Vagina (tissue), 2 donors: ENCODE results near the gene TAS2R46.

Source experiments
- CTCF ChIP-seq, 3 experiments: fragments of 450-650 bp in 2 of 3; fragments of 200-600 bp in 1 of 3; sonication (generic) in 1 of 3; IDR thresholded peaks; one replicate each; pipeline ENCODE4 v1.5.1; 2017 to 2019; ENCODE audit warnings: antibody characterized with exemption in 3 of 3, mild to moderate bottlenecking in 2 of 3, moderate library complexity in 2 of 3
- POLR2A ChIP-seq, 2 donors: fragments of 450-650 bp; IDR thresholded peaks; one replicate each; pipeline ENCODE4 v1.6.1; 2017; ENCODE audit warnings: antibody characterized with exemption in 2 of 2, mild to moderate bottlenecking in 2 of 2, moderate library complexity in 2 of 2

GRCh38 chr12:11016937-11017336, 45.2 kb downstream of the TAS2R46 start:
- TF ChIP-seq CTCF (IDR thresholded peaks at IDR 0.05): no peak
- no peak for TF ChIP-seq POLR2A (IDR thresholded peaks at IDR 0.05)
